ENCODE measurements around the gene MRS2. TPM values are rescaled to one million over a fixed set of nuclear protein-coding genes. Genes with fewer than 3 reads are reported as not detected.
"Not testable (repeated sequence)": the region's sequence is repeated elsewhere in the genome, so short reads cannot be mapped to it uniquely, and the experiment has no call there.

The MRS2 gene
- total RNA-seq, 2 donors from 2014 or later: 32.6 to 35.7 TPM

GRCh38 chr6:24376871-24377270, 25.9 kb upstream of the MRS2 start:
- no peaks in the 10 kb centered on the region for H3K27me3 ChIP-seq
- no peak for DNase-seq
- no peak for TF ChIP-seq CTCF (IDR thresholded peaks at IDR 0.05)
- H3K4me1 ChIP-seq: no peaks in the 10 kb centered on the region
- no peak overlapping the region for H3K9ac ChIP-seq (ENCODE audit: low read depth in 2 of 2, low read length in 2 of 2)
- no peaks in the 10 kb centered on the region for H3K9me3 ChIP-seq
- no peak overlapping the region for H3K4me3 ChIP-seq
- no peaks in the 10 kb centered on the region for H3K36me3 ChIP-seq
- intact Hi-C loops (cut with DNase I): no loop called here
- no peak overlapping the region for H3K27ac ChIP-seq

GRCh38 chr6:24378473-24379097, 24.2 kb upstream of the MRS2 start:
- Histone ChIP-seq H3K4me1 (no peaks in the 10 kb centered on the region), H3K4me3 (no peak overlapping the region), H3K27me3 (no peaks in the 10 kb centered on the region), H3K9ac (ENCODE audit: low read depth in 2 of 2, low read length in 2 of 2) (no peak overlapping the region), H3K36me3 (no peaks in the 10 kb centered on the region), H3K9me3 (no peaks in the 10 kb centered on the region), H3K27ac (no peak overlapping the region)
- intact Hi-C loops (cut with DNase I): no loop called here
- TF ChIP-seq CTCF (IDR thresholded peaks at IDR 0.05): no peak
- no peak for DNase-seq

- intact Hi-C loops (cut with DNase I): no loop called here
- no peaks in the 10 kb centered on the region for H3K9me3 ChIP-seq
Measured at GRCh38 chr6:24381476-24382219, 21.1 kb upstream of the MRS2 start.

GRCh38 chr6:24382220-24382540, 20.6 kb upstream of the MRS2 start:
- H3K4me3 ChIP-seq: no peak overlapping the region
- TF ChIP-seq CTCF (IDR thresholded peaks at IDR 0.05): no peak
- no peak for DNase-seq
- no peaks in the 10 kb centered on the region for H3K9me3 ChIP-seq
- intact Hi-C loops (cut with DNase I): no loop called here
- no peaks in the 10 kb centered on the region for H3K36me3 ChIP-seq
- H3K27ac ChIP-seq: no peak overlapping the region
- no peaks in the 10 kb centered on the region for H3K4me1 ChIP-seq
- H3K27me3 ChIP-seq: no peaks in the 10 kb centered on the region
- no peak overlapping the region for H3K9ac ChIP-seq (ENCODE audit: low read depth in 2 of 2, low read length in 2 of 2)

More at GRCh38 chr6:24381476-24382219, 21.1 kb upstream of the MRS2 start:
- no peak overlapping the region for H3K27ac ChIP-seq
- H3K36me3 ChIP-seq: no peaks in the 10 kb centered on the region
- no peak for DNase-seq
- no peak overlapping the region for H3K4me3 ChIP-seq
- no peak for TF ChIP-seq CTCF (IDR thresholded peaks at IDR 0.05)
- no peak overlapping the region for H3K9ac ChIP-seq (ENCODE audit: low read depth in 2 of 2, low read length in 2 of 2)
- no peaks in the 10 kb centered on the region for H3K4me1 ChIP-seq
- no peaks in the 10 kb centered on the region for H3K27me3 ChIP-seq

GRCh38 chr6:24382891-24383494, 19.7 kb upstream of the MRS2 start:
- H3K27me3 ChIP-seq; intact Hi-C loops (cut with DNase I); H3K27ac ChIP-seq; H3K4me3 ChIP-seq; DNase-seq; H3K4me1 ChIP-seq; H3K9ac ChIP-seq (ENCODE audit: low read depth in 2 of 2, low read length in 2 of 2); H3K36me3 ChIP-seq; H3K9me3 ChIP-seq: not testable (repeated sequence)

DNA sequence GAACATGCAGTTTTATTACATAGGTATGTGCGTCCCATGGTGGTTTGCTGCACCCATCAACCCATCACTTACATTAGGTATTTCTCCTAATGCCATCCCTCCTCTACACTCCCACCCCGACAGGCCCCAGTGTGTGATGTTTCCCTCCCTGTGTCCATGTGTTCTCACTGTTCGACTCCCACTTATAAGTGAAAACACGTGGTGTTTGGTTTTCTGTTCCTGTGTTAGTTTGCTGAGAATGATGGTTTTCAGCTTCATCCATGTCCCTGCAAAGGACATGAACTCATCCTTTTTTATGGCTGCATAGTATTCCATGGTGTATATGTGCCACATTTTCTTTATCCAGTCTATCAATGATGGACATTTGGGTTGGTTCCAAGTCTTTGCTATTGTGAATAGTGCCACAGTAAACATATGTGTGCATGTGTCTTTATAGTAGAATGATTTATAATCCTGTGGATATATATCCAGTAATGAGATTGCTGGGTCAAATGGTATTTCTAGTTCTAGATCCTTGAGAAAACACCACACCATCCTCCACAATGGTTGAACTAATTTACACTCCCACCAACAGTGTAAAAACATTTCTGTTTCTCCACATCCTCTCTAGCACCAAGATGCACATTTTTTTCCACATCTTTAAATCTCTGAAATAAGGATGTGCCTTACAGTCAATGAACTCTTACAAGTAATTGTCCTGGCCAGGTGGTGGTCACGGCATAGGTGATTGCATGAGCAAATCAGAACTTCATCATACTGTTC, 18.2 kb upstream of the MRS2 start:
- DNase-seq; H3K36me3 ChIP-seq; H3K4me3 ChIP-seq; intact Hi-C loops (cut with DNase I); H3K9me3 ChIP-seq; H3K27ac ChIP-seq; H3K27me3 ChIP-seq; H3K4me1 ChIP-seq; H3K9ac ChIP-seq (ENCODE audit: low read depth in 2 of 2, low read length in 2 of 2): not testable (repeated sequence)
